ENCODE results near the gene TRMT1.
"Not testable (repeated sequence)": the region's sequence is repeated elsewhere in the genome, so short reads cannot be mapped to it uniquely, and the experiment has no call there.

The TRMT1 gene

DNA sequence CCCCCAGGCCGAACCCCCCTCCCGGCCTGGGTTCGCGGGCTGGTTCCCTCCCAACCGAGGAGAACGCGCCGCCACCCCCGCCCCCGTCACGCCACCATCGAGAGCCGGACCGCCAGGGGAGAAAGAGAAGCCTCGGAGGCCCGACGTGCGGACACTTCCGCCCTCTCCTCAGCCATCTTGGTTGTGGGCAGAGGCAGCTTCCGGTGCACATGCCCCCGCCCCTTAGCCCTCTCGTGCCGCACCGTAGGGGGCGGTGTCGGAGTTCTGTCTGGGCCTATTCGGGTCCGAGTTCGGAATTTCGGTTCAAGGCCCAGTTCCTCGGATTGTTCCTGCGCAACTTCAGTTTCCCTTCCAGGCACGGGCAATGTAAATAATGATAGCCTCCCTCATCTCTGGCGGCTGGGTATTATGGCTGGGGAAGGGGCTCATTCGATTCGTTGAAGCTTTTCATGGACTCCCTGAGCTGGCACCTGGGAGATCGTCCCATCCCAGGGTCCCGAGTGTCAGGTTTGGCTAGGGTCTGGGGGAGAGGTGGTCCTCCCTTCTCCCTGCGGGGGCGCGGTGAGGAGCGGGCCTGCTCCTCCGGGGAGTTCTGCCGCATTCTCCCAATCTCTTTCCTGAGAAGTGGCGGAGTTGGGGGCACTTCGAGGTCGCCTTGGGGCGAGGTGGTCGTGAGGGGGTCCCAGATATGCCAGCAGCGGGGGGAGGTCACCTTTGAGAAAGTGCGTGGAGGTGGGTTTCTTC lies 33.8 kb upstream of the TRMT1 start, which contains the start of the genes IER2 and STX10:
Gene IER2 (plus strand): TSS at position 225 of the 744 bp plus-strand sequence. CDS start 2,776 bp downstream, outside the sequence.
Gene STX10 (minus strand): TSS at position 189 of the 744 bp plus-strand sequence. CDS start 202 bp downstream, outside the sequence.
- peak; percentile 97 for DNase-seq

DNA sequence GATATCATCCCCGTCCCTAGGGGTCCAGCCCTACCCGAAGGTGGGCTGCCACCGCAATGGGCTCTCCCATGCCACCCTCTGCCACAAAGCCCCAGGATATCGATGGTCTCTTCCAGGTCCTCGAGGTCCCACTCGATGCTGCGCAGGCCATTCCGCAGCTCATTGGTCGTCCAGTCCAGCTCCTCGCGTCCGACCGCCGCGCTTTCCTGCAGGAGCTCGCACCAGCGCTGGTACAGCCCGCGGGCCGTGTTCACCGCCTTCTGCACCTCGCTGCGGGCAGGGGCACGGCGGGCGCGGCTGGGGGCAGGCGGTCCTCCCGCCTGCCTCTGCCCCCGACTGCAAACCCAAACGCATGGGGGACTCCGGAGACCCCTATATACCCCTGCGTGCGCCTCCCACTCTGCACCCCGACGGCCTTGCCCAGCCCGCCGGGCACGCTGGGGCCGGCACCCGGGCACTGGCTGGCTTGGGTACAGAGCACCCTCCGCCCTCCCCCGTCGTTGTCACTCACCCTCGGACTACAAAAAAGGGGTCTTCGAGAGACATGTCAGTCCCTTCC lies 33.2 kb upstream of the TRMT1 start:
- DNase-seq: peak; percentile 59

DNA sequence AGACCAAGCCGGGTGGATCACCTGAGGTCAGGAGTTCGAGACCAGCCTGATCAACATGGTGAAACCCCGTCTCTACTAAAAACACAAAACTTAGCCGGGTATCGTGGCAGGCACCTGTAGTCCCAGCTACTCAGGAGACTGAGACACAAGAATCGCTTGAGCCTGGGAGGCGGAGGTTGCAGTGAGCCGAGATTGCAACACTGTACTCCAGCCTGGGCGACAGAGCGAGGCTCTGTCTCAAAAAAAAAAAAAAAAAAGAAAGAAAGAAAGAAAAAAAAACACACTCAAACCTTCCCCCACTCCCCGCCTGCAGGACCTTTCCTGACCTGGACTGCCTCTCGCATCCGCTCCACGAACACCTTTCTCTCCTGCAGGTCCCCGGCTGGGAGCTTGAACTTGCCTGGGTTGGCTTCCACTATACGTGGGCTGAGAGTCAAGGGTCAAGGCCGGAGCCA lies 32.7 kb upstream of the TRMT1 start:
- DNase-seq: not testable (repeated sequence)

DNA sequence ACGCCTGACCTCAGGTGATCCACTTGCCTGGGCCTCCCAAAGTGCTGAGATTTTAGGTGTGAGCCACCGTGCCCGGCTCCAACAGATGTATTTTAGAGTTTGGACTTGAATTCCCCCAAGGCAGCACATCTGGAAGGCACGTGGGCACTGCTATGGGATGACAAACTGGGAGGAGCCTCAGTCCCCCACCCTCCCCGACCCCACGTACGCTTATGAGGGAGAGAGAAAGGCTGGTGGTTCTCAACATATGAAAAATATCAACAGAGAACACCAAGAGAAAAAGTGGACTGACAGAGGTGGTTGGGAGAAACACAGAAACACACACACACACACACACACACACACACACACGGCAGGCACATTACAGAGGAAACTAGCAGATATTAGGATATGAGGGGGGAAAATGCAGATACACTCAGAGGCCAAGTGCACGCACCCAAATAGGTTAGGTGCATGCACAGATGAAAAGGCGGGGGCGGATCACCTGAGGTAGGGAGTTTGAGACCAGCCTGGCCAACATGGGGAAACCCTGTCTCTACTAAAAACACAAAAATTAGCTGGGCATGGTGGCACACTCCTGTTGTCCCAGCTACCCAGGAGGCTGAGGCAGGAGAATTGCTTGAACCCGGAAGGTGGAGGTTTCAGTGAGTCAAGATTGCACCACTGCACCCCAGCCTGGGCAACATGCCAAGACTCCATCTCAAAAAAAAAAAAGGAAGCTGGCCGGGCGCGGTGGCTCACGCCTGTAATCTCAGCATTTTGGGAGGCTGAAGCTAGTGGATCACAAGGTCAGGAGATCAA lies 30.4 kb upstream of the TRMT1 start:
- no peak for DNase-seq

DNA sequence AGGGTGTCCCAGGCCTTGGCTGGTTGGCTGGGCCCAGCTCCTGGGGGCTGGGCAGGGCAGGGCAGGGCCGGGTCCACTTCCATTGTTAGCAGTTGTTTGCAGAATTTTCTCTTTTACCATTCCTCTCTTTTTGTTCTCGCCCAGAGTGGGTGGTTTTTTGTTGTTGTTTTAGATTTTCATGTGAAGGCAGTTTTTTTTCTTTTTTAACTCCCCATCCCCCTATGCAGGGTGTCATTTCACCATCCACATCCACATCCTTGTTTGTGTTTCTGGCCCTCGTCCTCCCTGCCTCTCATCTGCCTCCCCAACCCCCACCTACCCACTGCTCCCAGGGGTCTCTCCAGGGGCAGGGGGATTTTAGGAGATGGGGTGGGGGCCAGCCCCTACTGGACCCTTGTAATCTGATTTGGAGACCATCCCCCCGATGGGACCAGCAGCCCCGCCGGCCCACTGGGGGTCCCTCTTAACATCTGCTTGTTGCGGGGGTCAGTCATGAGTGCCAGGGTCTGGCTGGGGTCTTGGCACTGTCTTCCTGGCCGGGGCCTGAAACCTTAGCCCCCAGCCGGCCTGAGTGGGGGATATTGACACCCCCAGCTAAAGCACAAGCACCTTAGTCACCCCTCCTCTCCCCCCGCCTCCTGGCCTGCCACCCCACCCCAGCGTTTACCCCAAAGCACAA lies 23.2 kb upstream of the TRMT1 start:
- DNase-seq: no peak

DNA sequence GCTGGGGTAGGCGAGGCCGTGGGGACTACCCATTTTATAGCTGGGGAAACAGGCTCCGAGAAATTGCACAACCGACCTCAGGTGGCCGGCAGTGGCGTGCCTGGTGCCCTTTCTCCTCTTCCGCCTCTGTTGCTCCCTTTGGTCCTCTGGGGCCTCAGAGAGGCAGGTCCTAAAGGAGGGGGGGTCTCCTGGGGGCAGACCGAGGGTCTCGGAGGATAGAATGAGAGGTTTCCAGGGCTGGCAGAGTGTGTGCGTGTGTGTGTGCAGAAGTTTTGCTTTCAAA lies 22.3 kb upstream of the TRMT1 start:
- no peak for DNase-seq

DNA sequence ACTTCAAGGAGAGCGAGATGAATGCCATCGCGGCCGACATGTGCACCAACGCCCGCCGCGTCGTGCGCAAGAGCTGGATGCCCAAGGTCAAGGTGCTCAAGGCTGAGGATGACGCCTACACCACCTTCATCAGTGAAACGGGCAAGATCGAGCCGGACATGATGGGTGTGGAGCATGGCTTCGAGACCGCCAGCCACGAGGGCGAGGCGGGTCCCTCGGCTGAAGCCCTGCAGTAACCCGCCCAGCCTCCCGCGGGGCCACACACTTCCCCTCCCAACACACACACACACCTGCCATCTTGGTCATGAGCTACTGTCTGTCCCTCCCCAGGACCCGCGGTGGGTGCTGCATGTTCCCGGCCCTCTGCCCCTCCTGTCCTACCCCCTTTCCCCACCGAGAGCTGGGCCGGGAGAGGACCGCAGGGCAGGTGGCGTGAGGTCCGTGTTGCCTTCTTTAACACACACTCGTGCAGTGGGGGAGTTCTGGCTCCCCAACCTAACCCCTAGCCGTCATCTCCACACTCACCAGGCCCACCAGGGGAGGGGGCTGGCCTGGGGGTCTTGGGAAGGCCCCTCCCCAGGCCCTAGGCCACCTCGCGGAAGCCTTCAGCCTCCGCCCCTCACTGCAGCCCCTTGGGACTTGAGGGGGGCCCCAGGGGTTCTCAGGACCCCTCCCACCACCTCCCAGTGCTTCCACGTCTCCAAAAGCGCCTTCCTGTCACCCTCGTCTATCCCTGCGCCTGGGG lies 21.8 kb upstream of the TRMT1 start:
- DNase-seq: no peak

DNA sequence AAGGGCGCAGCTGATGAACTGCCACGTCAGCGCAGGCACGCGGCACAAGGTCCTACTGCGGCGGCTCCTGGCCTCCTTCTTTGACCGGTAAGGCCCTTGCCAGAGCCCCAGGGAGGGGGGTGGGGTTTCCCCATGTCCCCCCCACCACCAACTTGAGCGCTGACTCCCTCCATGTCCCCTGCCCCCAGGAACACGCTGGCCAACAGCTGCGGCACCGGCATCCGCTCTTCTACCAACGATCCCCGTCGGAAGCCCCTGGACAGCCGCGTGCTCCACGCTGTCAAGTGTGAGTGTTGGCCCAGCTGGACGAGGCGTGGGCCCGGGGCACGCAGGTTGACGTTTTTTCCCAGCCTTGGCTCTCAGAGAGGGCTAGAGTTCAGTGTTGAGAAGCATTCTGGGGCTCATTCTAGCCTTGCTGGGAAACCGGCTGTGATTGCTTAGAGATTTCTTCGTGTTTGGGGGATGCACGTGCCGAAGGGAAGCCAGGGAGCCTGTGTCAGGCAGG lies 20.8 kb upstream of the TRMT1 start:
- DNase-seq: no peak

DNA sequence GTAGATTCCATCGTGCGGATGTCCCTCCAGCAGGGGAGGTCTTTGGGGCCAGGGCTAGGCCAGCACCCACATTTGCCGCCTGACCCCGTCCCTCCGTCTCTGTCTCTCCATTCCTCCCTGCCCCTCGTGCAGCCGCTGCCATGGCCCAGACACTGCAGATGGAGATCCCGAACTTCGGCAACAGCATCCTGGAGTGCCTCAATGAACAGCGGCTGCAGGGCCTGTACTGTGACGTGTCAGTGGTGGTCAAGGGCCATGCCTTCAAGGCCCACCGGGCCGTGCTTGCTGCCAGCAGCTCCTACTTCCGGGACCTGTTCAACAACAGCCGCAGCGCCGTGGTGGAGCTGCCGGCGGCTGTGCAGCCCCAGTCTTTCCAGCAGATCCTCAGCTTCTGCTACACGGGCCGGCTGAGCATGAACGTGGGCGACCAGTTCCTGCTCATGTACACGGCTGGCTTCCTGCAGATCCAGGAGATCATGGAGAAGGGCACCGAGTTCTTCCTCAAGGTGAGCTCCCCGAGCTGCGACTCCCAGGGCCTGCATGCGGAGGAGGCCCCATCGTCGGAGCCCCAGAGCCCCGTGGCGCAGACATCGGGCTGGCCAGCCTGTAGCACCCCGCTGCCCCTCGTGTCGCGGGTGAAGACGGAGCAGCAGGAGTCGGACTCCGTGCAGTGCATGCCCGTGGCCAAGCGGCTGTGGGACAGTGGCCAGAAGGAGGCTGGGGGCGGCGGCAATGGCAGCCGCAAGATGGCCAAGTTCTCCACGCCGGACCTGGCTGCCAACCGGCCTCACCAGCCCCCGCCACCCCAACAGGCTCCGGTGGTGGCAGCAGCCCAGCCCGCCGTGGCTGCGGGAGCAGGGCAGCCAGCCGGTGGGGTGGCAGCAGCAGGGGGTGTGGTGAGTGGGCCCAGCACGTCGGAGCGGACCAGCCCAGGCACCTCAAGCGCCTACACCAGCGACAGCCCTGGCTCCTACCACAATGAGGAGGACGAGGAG lies 18.8 kb upstream of the TRMT1 start:
- DNase-seq: no peak

DNA sequence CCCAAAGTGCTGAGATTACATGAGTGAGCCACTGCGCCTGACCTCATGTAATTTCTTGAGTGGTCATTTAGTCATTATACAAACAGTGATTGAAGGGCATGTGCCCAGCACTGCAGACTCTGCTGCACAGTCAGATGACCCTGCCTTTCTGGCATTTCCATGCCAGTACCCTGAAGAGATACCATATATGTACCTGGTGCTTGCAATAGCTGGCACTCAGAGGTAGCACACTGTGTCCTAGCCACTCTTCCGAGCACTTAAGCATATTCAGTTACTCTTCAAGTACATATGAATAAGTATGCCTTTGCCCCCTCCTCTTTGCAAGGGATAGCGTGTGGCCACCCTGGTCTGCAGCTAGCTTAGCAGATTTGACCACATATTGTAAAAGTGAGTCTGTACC lies 18.1 kb upstream of the TRMT1 start:
- no peak for DNase-seq

DNA sequence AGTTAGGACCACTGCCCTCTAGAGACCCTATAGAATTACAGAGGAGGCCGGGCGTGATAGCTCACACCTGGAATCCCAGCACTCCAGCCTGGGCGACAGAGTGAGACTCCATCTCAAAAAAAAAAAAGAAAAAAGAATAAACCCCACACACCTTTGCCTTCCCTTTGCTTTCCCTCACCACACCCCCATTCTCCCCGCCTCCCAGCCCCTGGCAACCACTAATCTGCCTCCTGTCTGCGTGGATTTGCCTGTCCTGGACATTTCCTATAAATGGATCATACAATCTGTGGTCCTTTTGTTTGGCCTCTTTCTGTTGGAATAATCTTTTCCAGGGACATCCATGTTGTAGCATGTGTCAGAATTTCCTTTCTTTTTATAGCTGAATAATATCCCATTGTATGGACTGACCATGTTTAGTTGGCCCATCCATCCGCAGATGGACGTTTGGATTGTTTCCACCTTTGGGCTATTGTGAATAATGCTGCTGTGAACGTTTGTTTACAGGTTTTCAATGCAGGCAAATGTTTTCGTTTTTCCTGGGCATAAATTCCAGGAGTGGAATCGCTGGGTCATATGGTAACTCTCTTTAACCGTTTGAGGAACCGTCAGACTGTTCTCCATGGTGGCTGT lies 16.8 kb upstream of the TRMT1 start:
- no peak for DNase-seq

DNA sequence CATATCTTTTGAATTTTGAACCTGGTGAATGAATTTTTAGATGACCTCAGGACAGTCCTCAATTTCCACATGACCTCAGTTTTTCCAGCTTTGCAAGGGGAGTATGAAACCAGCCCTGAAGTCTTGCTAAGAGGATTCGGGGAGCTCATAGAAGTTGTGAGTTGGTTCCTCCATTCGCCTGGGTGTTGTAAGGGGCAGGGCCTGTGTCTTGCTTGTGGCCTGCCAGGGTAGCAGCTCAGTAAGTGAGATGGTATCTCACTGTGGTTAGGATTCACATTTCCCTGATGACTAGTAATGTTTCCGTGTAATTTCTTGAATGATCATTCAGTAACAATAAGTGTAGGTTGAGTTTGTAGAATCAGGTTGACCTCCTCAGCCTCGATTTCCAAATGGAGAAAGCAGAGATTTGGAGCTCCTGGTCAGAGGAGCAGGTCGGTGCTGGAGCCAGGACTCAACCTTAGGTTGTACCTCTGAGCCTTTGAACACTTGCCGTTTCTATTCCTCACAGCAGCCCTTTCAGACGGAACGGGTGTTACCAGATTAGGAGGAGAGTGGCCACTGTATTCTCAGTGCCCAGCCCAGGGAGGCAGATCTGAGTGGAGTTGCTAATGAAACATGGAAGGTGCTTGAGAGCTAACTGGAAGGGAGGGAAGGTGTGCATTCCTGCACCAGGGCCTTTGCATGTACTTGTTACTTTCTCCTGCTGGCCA lies 16.1 kb upstream of the TRMT1 start:
- no peak for DNase-seq

DNA sequence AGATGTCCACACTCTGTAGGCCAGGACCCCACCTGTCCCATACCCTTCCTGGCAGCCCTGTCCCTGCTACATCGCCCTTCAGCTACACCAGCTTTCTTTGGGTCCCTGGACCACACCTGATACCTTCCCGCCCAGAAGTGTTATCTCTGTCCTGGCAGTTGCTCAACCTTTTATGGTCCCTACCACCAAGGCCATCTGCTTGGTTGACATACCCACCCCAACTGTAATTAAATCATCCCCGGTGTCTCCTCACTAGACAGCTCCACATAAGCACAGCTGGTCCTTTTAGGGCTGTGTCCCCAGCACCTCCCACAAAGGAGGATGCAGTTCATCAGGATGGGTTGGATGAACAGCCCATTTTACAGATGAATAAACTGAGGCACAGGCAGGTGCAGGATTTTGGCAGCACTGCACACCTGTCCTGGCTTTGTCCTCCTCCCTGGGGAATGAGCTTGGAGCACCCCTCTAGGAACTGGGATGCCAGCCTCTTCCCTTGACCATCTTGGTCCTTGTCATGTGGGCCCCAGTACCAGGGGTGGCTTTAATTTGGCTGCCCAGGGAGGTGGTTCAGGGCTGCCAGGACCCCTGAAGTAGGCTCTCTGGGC lies 14.4 kb upstream of the TRMT1 start:
- DNase-seq: no peak

DNA sequence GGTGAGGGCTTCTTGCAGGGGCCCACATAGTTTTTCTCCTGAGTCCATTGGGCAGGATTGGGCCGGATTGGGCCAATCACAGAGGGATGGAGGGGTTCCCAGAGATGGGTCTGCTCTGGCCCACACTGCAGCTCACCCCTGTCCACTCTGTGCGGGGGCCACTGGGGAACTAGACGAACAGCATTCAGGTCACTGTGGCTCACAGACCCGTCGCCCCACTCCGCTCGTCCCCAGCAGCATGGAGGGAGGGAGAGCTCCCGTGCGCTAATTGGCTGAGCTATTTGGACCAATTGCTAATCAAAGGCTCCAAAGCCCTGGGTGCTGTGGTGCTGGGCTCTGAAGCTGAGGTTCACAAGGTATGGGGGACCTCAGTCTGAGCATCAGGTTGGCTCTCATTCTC lies 12.8 kb upstream of the TRMT1 start:
- no peak for DNase-seq

DNA sequence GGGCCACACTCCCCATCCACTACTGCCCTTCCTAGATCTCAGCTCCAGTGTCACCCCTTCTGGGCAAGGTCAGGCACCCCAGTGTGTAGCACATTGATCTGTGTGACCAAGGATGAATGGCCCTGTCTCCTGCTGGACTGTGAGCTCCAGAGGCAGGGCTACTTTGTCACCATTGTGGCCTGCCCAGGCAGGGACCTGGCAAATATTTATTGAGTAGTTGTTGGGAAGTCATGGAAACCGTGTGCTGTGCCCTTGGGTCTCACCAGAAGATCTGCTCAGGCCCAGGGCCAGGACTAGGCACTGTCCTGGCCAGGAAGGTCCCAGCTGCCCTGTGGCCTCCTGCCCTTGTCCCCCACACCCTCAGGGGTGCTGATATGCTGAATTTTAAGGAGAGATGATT lies 12.0 kb upstream of the TRMT1 start:
- DNase-seq: no peak

DNA sequence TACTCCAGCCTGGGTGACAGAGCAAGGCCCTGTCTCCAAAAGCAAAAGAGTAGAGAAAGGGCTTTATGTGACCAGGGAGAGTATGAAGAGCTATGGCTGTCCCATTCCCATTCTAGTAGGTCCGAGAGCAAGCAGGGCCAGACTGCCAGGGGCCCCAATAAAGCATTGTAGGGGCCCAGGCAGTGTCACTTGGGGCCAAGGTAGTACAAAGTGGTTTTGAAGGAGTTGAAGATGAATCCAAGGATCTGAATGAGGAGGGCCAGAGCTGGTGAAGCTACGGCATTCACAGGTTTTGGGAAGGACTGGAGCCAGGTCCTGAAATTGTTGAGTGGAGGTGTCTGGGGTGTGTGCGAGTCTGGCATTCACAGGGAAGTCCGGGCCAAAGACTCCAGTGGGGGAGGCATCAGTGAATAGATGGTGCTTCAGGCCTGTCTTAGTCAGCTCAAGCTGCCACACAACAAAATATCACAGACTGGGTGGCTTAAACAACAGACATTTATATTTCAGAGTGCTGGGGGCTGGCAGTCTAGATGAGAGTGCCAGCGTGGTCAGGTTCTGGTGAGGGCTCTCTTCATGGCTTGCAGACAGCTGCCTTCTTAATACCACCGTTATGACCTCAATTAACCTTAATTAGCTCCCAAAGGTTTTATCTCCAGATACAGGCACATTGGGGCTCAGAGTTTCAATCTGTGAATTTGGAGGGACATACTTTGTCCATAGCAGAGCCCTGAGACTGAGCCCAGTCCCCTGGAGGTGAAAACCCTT lies 11.5 kb upstream of the TRMT1 start:
- no peak for DNase-seq

DNA sequence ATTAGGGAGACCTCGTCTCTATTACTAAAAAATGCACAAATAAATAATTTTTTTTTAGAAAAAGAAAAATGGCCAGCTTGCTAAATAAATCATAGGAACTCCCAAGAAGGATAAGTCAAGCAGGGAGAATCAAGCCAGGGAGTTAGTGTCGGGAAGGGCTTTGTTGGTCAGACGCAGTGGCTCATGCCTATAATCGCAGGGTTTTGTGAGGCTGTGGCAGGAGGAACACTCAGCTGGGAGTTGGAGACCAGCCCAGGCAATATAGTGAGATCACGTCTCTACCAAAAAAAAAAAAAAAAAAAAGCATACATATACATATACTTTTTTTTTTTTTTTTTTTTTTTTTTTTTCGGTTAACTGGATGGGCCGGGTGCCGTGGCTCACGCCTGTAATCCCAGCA lies 10.5 kb upstream of the TRMT1 start:
- peak; percentile 64 for DNase-seq
